ENCODE measurements around the gene OGDH. TPM values are rescaled to one million over a fixed set of nuclear protein-coding genes. Genes with fewer than 3 reads are reported as not detected.

OGDH gene
- total and polyA plus RNA-seq, 2 of the 4 experiments (the other 2 are of a cell fraction), result 47.4 to 56.5 TPM

DNA sequence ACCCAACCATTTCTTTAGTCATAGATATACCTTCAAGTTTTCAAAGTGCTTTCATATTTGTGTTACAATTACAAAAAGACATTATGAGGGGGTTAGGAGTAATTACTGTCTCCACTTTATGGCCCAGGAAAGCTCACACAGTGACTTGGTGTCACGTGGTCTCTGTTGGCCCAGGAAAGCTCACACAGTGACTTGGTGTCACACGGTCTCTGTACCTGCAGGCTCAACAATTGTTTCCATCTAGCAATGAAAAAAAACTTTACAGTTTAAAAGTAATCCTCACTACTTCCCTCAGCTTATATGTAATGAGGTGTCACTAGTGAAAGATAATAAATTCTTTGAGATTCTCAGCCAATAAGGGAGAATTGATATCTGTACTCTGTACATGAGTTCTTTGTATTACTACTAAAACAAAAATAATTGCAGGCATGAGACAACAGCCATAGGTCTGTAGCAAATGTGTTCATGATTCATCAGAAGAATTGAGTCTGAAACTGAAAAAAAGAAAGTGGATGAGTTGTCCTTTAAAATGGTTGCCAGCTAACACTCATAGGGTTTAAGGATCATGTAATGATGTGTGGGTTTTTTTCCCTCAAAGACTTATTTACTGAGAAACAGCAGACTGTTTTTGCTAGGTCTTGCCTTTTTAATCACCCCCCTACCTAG, 10.9 kb downstream of the OGDH start:
- Histone ChIP-seq H4K8ac (ENCODE audit: low read depth in 2 of 2, low read length in 2 of 2) (peak overlapping the region in 1 of 2 experiments; percentile 58; a peak in 2 of 4 replicates), H3K9me3 (ENCODE audit: control insufficient read depth, insufficient read depth, low read length) (no peaks in the 10 kb centered on the region), H4K20me1 (ENCODE audit: insufficient read depth, low read length) (peaks cover 15% of the 10 kb centered on the region), H2BK120ac (ENCODE audit: low read depth, low read length) (no peak overlapping the region), H3K14ac (replicated peaks; ENCODE audit: low read depth, low read length) (peak overlapping the region; percentile 87), H3K56ac (ENCODE audit: extremely low read depth, insufficient read depth, low read length) (no peak overlapping the region), H3K27ac (ENCODE audit: insufficient read depth, low read length) (no peak overlapping the region), H2AFZ (replicated peaks; ENCODE audit: low read length, poor library complexity) (no peak overlapping the region), H2BK15ac (ENCODE audit: low read depth, low read length) (no peak overlapping the region), H4K91ac (ENCODE audit: insufficient read depth, low read depth, low read length) (no peak overlapping the region), H2BK20ac (ENCODE audit: low read depth, low read length) (no peak overlapping the region), H3K4me1 (ENCODE audit: control insufficient read depth, insufficient read depth, low read length) (peaks cover 5% of the 10 kb centered on the region), H2BK5ac (ENCODE audit: low read depth, low read length, poor library complexity, severe bottlenecking) (peak overlapping the region; percentile 59), H3K27me3 (ENCODE audit: control insufficient read depth, insufficient read depth, low read length) (no peaks in the 10 kb centered on the region), H3K4me2 (ENCODE audit: low read depth, low read length) (peak overlapping the region; percentile 55; the same call in 1 of the 2 replicates), H2AK5ac (ENCODE audit: low read depth, low read length) (peak overlapping the region; percentile 76; the same call in 1 of the 2 replicates), H3K79me1 (ENCODE audit: low read depth in 1 of 2, low read length in 2 of 2) (peaks cover 32 to 66% of the 10 kb centered on the region in 2 experiments), H3K4ac (ENCODE audit: low read depth, low read length) (peak overlapping the region; percentile 38; the same call in 1 of the 2 replicates), H3K18ac (ENCODE audit: low read depth, low read length) (no peak overlapping the region; the same call in 1 of the 2 replicates), H3K9ac (ENCODE audit: low read depth, low read length) (no peak overlapping the region), H3K23ac (ENCODE audit: low read depth, low read length) (no peak overlapping the region; the same call in 1 of the 2 replicates), H3K9me1 (ENCODE audit: insufficient read depth, low read length) (peaks cover 5% of the 10 kb centered on the region), H4K5ac (ENCODE audit: low read depth, low read length) (peak overlapping the region; percentile 30), H2AK9ac (replicated peaks; ENCODE audit: low read depth, low read length, poor library complexity) (no peak overlapping the region), H3K4me3 (ENCODE audit: insufficient read depth, low read depth, low read length) (no peak overlapping the region), H3K36me3 (ENCODE audit: control insufficient read depth, insufficient read depth, low read length) (peaks cover 2% of the 10 kb centered on the region; the same call in 1 of the 2 replicates)
- intact Hi-C loops (cut with micrococcal nuclease), result no loop called here
- ChIA-PET CTCF (no interaction called here), POLR2A (ENCODE audit: unreplicated experiment) (no interaction called here)
- TF ChIP-seq FOS (IDR thresholded peaks at IDR 0.05; ENCODE audit: low read depth, low read length), result peak; percentile 15; the same call in 1 of the 2 replicates
- TF ChIP-seq, protein P1, sequence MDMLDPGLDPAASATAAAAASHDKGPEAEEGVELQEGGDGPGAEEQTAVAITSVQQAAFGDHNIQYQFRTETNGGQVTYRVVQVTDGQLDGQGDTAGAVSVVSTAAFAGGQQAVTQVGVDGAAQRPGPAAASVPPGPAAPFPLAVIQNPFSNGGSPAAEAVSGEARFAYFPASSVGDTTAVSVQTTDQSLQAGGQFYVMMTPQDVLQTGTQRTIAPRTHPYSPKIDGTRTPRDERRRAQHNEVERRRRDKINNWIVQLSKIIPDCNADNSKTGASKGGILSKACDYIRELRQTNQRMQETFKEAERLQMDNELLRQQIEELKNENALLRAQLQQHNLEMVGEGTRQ (IDR thresholded peaks at IDR 0.05; ENCODE audit: low read depth, low read length), result no peak
- 80% methylated on average over 1 of the region's 2 CpGs; no CpG with 5 or more reads in 1 of the 2 experiments for WGBS, 2 experiments (ENCODE audit: extremely low coverage in 2 of 2, insufficient read length in 1 of 2)
- dilution Hi-C loops (cut with HindIII; ENCODE audit: low sequenced_read_pairs, unreplicated experiment), result no loop called here
- ATAC-seq (ENCODE audit: low read depth) (peak; percentile 80), DNase-seq (peak; percentile 82)
- BruUV-seq (replicated peaks), result no TSS peak
- in situ Hi-C loops (cut with MboI; ENCODE audit: low sequenced_read_pairs), result no loop called here

All from IMR-90 (cell line).